Ovary (tissue), 9 donors: Measurements from ENCODE around the gene KRT81. TPM values are rescaled to one million over a fixed set of nuclear protein-coding genes. Genes with fewer than 3 reads are reported as not detected.

ENCODE experiments used
- DNase-seq, 5 donors: peaks; one replicate each; pipeline ENCODE4 v3.0.0-alpha.2; 2019 to 2020
- H3K27ac ChIP-seq, 2 donors: fragments of 200-600 bp; one replicate each; pipeline versions ENCODE4 v1.5.1 to v1.8.0; 2019 to 2022
- H3K27me3 ChIP-seq: fragments of 200-600 bp; one replicate; pipeline ENCODE4 v1.8.0; 2022
- H3K36me3 ChIP-seq: fragments of 200-600 bp; sonication (generic); one replicate; pipeline ENCODE4 v1.5.1; 2019
- H3K4me1 ChIP-seq: one replicate; pipeline ENCODE4 v1.8.1; 2013; ENCODE audit warnings: mild to moderate bottlenecking, moderate library complexity; ENCODE audit not compliant: insufficient read depth
- H3K4me3 ChIP-seq: fragments of 200-600 bp; sonication (generic); one replicate; pipeline ENCODE4 v1.5.1; 2017
- H3K9me3 ChIP-seq, 2 donors: fragments of 200-600 bp in 1 of 2; sonication (generic) in 1 of 2; one replicate each; pipeline versions ENCODE4 v1.5.1 to v1.8.1; 2013 to 2019; ENCODE audit warnings: mild to moderate bottlenecking in 1 of 2, moderate library complexity in 1 of 2
- CTCF ChIP-seq, 3 donors: fragments of 450-650 bp in 2 of 3; fragments of 200-600 bp in 1 of 3; IDR thresholded peaks; one replicate each; pipeline versions ENCODE4 v1.5.1 to v1.8.0; 2016 to 2022; ENCODE audit warnings: antibody characterized with exemption in 3 of 3, mild to moderate bottlenecking in 1 of 3
- EP300 ChIP-seq: sonication (generic); formaldehyde crosslinking; IDR thresholded peaks from one replicate; pipeline ENCODE4 v1.6.1; 2017; ENCODE audit warnings: antibody characterized with exemption
- POLR2A ChIP-seq: fragments of 450-650 bp; IDR thresholded peaks from one replicate; pipeline ENCODE4 v1.6.1; 2017; ENCODE audit warnings: antibody characterized with exemption, mild to moderate bottlenecking, moderate library complexity
- WGBS, 3 donors: extraction: QIAGEN DNeasy Blood & Tissue Kit in 1 of 3; methylation state at CpG; one replicate each; pipeline versions ENCODE4 v1.1.5 to v1.1.7; 2013 to 2017; 5-methylcytosine and 5-hydroxymethylcytosine counted together
- intact Hi-C, 4 donors: fragments of 100-400 bp; cut with DNase I; formaldehyde crosslinking; loops; one replicate each; pipeline versions ENCODE4 v1.11.0 to v1.15.1; 2022 to 2023
- polyA plus RNA-seq, 2 donors: library from polyadenylated mRNA; stranded (reverse); fragments of 200-250 nt in 1 of 2; fragments of 350-450 nt in 1 of 2; fragmentation: Illumina TruSeq in 1 of 2; extraction: RNeasy Lipid Tissue Mini Kit (QIAGEN cat#74804) in 1 of 2; gene quantifications; one replicate each; pipeline ENCODE4 v1.2.3, GENCODE V29; 2013 to 2014
- total RNA-seq, 7 donors: library from RNA; depleted of rRNA in 2 of 7; stranded (reverse); fragments of >200 nt in 2 of 7; fragmentation: NEBNext Ultra II Directional in 3 of 7; extraction: Animal tissue kit (Norgen Biotek cat#: 25700) in 3 of 7; gene quantifications; one replicate each; pipeline versions ENCODE4 v1.1.0 to v1.2.4, GENCODE V29; 2016 to 2023
- donor health status: DM: no; HTN: no; CAD: no; lungs with moderate emphysema.
- donor health status: DM: no; HTN: no; CAD: no.
- donor health status: Bipolar disorder and iron deficiency.
- donor health status: DM: yes; HTN: yes; CAD: no.
- donor health status: DM: no; HTN: no; CAD: no.
- donor health status: DM: yes; HTN: yes; CAD: no.

Gene KRT81
- total and polyA plus RNA-seq, 9 donors: 1.2 TPM; not detected in 8

GRCh38 chr12:52271158-52271557, 20.2 kb downstream of the KRT81 start:
- 74 to 83% (median 78%) methylated on average over 1 of the region's 1 CpG for WGBS, 3 donors

GRCh38 chr12:52270541-52271070, 20.7 kb downstream of the KRT81 start:
- Histone ChIP-seq H3K36me3 (no peaks in the 10 kb centered on the region), H3K27ac (no peak overlapping the region), H3K27me3 (no peaks in the 10 kb centered on the region), H3K4me3 (no peak overlapping the region), H3K4me1 (no peaks in the 10 kb centered on the region), H3K9me3 (no peaks in the 10 kb centered on the region)
- 72 to 78% (median 76%) methylated on average over 5 to 6 of the region's 6 CpGs for WGBS, 3 donors
- no peak for DNase-seq
- intact Hi-C loops: no loop called here
- TF ChIP-seq CTCF (IDR thresholded peaks at IDR 0.05) (no peak), POLR2A (no peak), EP300 (no peak)

More at GRCh38 chr12:52271158-52271557, 20.2 kb downstream of the KRT81 start:
- no peaks in the 10 kb centered on the region for H3K4me1 ChIP-seq
- no peaks in the 10 kb centered on the region for H3K36me3 ChIP-seq
- no peak for DNase-seq
- H3K27ac ChIP-seq: no peak overlapping the region
- intact Hi-C loops: no loop called here
- H3K27me3 ChIP-seq: no peaks in the 10 kb centered on the region
- H3K9me3 ChIP-seq: no peaks in the 10 kb centered on the region
- H3K4me3 ChIP-seq: no peak overlapping the region
- no peak for TF ChIP-seq EP300
- no peak for TF ChIP-seq CTCF (IDR thresholded peaks at IDR 0.05)
- no peak for TF ChIP-seq POLR2A

GRCh38 chr12:52268212-52268611, 23.1 kb downstream of the KRT81 start:
- no peak overlapping the region for H3K4me3 ChIP-seq
- no peaks in the 10 kb centered on the region for H3K9me3 ChIP-seq
- WGBS, 3 donors: 68 to 76% (median 74%) methylated on average over 2 of the region's 2 CpGs
- DNase-seq: no peak
- no peaks in the 10 kb centered on the region for H3K27me3 ChIP-seq
- H3K36me3 ChIP-seq: no peaks in the 10 kb centered on the region
- intact Hi-C loops: no loop called here
- H3K4me1 ChIP-seq: no peaks in the 10 kb centered on the region
- no peak overlapping the region for H3K27ac ChIP-seq
- TF ChIP-seq EP300 (no peak), POLR2A (no peak), CTCF (IDR thresholded peaks at IDR 0.05) (no peak)

- TF ChIP-seq CTCF (IDR thresholded peaks at IDR 0.05) (no peak), EP300 (no peak), POLR2A (no peak)
- no peaks in the 10 kb centered on the region for H3K36me3 ChIP-seq
- H3K9me3 ChIP-seq: no peaks in the 10 kb centered on the region
- H3K27me3 ChIP-seq: no peaks in the 10 kb centered on the region
- H3K27ac ChIP-seq: no peak overlapping the region
- no peak for DNase-seq
- 85 to 91% (median 88%) methylated on average over 3 of the region's 3 CpGs for WGBS, 3 donors
- H3K4me1 ChIP-seq: no peaks in the 10 kb centered on the region
- no peak overlapping the region for H3K4me3 ChIP-seq
- intact Hi-C loops: no loop called here
These were observed 23.6 kb downstream of the KRT81 start for GRCh38 chr12:52267699-52268098.
